Amniotic stem cell (primary cell): Measurements from ENCODE around the gene RPS8.
A peak's percentile ranks its signal among the peaks of the same experiment; 100 is the strongest.
"Not testable (repeated sequence)": the region's sequence is repeated elsewhere in the genome, so short reads cannot be mapped to it uniquely, and the experiment has no call there.

ENCODE experiments used
- DNase-seq: peaks from one replicate; lab custom pipeline; 2025; lab: John Stamatoyannopoulos, UW

Gene RPS8

DNA sequence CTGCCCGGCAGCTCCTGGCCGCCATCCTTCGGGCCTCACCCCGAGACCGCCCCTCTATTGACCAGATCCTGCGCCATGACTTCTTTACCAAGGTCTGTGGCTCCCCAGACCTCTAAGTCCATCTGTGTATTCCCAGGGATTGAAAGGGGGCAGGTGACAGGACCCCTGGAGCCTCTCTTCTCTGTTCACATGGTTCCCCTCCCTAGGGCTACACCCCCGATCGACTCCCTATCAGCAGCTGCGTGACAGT is 27.6 kb downstream of the RPS8 start:
- no peak for DNase-seq

GRCh38 chr1:44803312-44804095 is 28.2 kb downstream of the RPS8 start:
- no peak for DNase-seq

DNA sequence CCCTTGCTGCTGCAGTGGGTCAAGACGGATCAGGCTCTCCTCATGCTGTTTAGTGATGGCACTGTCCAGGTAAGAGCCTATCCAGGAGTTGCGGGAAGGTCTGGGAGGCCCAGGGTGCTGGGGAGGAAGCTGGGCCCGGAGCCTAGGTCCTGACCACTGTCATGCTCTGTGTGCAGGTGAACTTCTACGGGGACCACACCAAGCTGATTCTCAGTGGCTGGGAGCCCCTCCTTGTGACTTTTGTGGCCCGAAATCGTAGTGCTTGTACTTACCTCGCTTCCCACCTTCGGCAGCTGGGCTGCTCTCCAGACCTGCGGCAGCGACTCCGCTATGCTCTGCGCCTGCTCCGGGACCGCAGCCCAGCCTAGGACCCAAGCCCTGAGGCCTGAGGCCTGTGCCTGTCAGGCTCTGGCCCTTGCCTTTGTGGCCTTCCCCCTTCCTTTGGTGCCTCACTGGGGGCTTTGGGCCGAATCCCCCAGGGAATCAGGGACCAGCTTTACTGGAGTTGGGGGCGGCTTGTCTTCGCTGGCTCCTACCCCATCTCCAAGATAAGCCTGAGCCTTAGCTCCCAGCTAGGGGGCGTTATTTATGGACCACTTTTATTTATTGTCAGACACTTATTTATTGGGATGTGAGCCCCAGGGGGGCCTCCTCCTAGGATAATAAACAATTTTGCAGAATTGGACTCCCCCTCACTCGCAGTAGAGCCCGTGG is 30.1 kb downstream of the RPS8 start:
- no peak for DNase-seq

DNA sequence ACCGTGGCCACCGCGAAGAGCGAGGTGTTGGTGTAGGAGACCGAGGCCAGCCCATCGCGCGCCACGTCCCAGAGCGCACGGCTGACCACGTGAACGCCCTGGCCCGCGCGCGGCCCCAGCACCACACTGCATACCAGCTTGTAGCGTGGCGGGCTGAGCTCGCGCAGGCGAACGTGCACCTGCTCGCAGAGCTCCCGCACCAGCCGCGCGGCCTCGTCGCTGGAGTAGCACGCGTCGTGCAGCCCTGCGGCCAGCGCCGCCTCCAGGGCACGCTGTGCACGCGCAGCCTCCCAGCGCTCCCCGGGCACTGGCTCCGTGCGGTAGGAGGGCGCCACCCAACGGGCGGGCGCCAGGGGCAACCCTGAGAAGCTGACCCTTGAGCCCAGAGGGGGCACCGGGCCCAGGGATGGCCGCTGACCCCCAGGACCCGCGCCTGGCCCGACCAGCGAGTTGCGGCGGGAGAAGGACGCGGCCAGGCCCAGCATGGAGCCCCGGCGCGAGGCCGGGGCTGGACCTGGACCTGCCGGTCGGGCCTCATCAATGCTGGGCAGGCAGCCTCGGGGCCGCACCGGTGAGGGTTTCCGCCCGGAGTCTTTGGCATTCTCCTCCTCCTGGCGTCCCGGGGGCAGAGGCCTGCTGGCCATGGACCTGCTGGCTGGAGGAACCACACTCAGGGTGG is 30.8 kb downstream of the RPS8 start:
- DNase-seq, result no peak

GRCh38 chr1:44806704-44807363 is 31.5 kb downstream of the RPS8 start, which contains the start of gene DYNLT4:
DYNLT4 (minus strand) TSS chr1:44807351; CDS start chr1:44806668, 683 bp downstream.
- DNase-seq, result no peak

GRCh38 chr1:44807364-44808062 is 32.2 kb downstream of the RPS8 start:
- peak; percentile 98 for DNase-seq

DNA sequence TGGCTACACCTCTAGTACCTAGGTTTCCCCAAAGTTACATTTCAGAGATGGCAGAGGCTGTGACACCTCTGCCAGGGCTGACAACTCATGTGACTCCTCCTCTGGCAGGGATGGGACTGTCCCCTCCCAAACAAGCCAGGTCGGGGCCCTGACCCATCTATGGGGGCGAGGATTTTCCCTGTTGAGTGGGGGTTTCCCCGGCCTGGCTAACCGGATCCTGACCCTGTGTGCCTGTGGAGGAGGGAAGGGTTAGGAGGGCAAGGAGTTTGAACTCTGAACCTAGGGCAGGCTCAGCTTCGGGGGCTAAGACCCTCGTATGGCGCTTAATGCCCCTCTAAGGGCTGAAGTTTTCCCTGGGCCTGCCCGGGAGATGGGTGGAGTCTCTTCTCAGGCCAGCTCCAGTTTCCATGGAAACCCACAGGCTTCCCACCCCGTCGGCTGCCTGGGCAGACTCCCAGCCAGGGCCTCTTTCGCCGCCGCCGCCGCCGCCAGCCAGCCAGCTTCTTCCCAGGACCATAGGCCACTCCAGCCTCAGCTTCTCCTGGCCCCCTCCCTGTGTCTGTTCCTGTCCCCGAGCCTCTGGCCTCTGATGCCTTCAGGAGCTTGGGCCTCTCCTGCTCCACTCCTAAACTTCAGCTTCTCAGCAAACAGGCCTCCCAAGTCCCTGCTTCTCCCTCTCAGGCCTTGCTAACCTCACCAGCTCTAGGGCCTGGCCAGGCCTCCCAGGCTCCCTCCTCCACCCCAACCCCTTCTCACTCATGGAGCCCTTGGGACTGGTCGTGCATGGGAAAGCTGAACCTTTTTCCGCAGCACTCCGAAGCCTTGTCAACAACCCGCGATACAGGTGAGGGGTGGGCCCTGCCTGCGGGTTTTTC is 33.0 kb downstream of the RPS8 start, which contains the start of gene BTBD19:
Gene BTBD19 (plus strand): TSS at position 461 of the 875 bp plus-strand sequence. CDS start 298 bp downstream, at position 759.
- DNase-seq, result peak; percentile 93

DNA sequence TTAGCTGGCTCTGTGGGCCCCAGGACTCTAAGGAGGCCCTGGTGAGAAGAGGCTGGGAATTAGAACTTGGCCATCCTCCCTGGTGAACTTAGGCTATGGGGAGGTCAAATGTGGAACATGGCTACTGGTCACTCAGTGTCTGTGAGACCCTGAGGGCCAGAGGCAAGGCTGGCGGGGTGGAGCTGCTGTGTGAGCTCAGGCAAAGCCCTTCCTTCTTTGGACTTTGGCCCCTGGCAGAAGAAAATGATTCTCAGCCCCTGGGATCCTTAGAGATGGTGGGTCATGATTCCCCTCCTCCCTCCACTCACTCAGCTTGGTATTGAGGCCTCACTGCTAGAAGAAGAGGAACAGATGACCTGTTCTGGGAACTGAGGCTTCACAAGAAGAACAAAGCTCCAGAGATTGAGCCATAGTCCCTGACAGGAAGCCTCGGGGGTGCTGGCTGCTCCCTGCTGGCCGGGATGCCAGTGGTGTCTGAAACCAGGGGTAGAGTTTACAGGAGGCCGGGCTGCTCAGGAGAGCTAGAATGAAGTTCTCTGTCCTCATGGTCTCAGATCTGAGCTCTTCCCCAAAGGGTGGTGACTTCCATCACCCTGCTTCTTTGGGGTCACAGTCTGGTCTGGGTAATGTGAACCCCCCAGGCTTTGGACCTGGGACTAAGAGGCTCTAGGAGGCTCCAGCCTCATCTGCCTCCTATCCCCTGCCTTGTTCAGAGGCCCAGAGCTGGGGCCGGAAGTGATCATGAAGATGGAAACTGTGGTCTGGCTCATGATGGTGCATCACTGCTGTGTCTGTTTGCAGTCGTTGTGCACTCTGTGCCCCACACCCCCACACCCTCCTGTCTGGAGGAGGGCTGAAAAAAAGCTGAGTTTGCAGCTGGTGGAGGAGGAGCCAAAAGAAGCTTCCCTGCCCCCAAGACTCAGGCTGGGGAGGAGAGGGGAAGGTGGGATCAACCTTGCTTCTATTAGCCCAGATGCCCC is 33.9 kb downstream of the RPS8 start:
- DNase-seq, result no peak

- DNase-seq, result no peak
Measured at GRCh38 chr1:44810101-44810761, 34.9 kb downstream of the RPS8 start.

DNA sequence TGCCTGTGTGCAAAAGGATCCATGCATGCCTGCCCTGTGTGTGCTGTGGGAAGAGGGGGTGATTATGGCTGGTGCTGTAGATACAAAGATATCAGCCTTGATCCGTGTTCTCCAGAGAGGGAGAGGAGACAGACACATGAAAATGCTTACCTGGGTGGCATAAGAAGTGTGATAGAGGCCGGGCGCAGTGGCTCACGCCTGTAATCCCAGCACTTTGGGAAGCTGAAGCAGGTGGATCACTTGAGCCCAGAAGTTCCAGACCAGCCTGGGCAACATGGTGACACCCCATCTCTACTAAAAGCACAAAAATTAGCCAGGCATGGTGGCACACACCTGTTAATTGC is 35.4 kb downstream of the RPS8 start:
- DNase-seq, result not testable (repeated sequence)

- no peak for DNase-seq
Measured at GRCh38 chr1:44811234-44811633, 35.9 kb downstream of the RPS8 start.

DNA sequence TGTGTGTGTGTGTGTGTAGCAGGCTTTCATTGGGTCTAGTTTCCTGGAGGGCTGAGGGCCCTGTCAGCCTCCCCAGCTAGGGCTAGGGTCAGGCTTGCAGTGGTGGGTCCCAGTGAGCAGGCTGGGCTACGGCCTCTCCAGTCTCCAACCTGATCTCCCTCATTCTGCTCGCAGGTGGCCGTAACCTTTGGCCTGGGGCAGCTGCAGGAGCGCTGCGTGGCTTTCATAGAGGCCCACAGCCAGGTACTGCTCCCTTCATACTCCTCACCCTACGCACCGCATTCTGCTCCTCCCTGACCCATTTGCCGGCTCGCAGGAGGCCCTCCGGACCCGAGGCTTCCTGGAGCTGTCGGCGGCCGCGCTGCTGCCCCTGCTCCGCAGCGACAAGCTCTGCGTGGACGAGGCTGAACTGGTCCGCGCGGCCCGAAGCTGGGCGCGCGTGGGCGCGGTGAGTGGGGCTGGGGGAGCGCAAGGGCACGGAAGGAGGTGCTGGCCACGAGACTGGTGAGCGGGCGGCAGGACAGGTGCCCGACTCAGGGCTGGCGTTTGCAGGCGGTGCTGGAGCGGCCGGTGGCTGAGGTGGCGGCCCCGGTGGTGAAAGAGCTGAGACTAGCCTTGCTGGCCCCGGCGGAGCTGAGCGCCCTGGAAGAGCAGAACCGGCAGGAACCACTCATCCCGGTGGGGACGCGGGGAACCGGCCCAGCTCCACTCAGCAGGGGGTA is 37.6 kb downstream of the RPS8 start:
- no peak for DNase-seq

DNA sequence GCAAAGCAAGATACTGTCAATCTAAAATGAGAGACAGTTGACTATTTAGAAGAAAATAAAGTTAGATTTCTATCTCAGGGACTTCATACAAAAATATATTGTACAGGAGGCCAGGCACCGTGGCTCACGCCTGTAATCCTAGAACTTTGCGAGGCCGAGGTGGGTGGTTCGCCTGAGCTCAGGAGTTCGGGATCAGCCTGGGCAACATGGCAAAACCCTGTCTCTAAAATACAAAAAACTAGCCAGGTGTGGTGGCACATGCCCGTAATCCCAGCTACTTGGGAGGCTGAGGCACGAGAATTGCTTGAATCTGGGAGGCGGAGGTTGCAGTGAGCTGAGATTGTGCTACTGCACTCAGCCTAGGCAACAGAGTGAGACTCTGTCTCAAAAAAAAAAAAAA is 40.6 kb downstream of the RPS8 start:
- DNase-seq, result not testable (repeated sequence)

DNA sequence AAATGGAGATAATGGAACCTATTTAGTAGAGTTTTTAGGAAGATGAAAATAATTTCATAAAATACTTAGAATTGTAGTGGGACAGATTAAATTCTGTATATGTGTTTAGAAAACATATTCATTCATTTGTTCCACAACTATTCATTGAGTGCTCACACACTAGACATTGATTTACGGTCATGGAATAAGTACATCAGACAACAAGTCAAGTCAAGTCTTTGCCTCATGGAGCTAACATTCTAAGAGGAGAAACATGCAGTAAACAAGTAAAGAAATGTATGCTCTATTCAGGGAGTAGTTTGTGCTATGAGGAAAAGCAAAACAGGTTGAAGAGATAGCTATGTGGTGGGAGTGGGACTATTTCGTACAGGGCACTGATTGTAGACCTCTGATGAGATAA is 42.0 kb downstream of the RPS8 start:
- no peak for DNase-seq

GRCh38 chr1:44817771-44818495 is 42.6 kb downstream of the RPS8 start:
- DNase-seq, result no peak

DNA sequence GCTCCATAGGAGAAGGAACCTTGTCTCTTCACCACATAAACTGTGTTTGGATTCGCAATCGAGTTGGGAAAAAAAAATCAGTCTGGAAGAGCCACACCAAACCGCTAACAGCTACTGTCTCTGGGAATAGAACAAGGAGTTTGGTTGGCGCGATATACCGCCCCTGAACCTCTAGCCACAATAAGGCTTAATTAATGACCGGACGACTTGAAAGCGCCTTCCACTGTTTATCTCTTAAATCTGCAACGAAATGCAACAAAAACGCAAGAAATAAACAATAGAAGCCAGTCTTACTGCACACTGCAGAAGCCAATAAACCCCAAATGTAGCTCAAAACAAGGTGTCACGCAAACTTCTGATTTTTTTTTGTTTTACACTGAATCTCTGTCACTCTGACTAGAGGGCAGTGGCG is 43.9 kb downstream of the RPS8 start:
- DNase-seq, result no peak

GRCh38 chr1:44819608-44820327 is 44.4 kb downstream of the RPS8 start:
- peak; percentile 81 for DNase-seq
